SU-DHL-6 (cell line): ENCODE data around the gene ONECUT1.

Source experiments
- H2AFZ ChIP-seq: fragments of 200-600 bp; sonication (generic); 2 replicates; pipeline ENCODE4 v1.6.1; 2014; ENCODE audit warnings: low read depth, mild to moderate bottlenecking, moderate library complexity, mixed read lengths, antibody characterized with exemption, low read length; ENCODE audit not compliant: severe bottlenecking
- H3F3A ChIP-seq: fragments of 200-600 bp; shearing (Covaris generic); 2 replicates; pipeline ENCODE4 v1.6.0; 2016; ENCODE audit warnings: antibody characterized with exemption, mild to moderate bottlenecking; ENCODE audit not compliant: insufficient read depth
- H3K27ac ChIP-seq: fragments of 200-600 bp; sonication (generic); 2 replicates; pipeline ENCODE4 v1.5.1; 2016; ENCODE audit warnings: low read depth, mild to moderate bottlenecking, low read length, moderate library complexity, mixed read lengths
- H3K27me3 ChIP-seq: fragments of 200-600 bp; sonication (generic), shearing (Covaris generic); 2 replicates; pipeline ENCODE4 v1.6.0; 2014; ENCODE audit warnings: mild to moderate bottlenecking, low read length
- H3K36me3 ChIP-seq: fragments of 200-600 bp; sonication (generic); 2 replicates; pipeline ENCODE4 v1.6.1; 2014; ENCODE audit warnings: mild to moderate bottlenecking, low read length, mixed read lengths
- H3K4me2 ChIP-seq: fragments of 300-600, 200-600 bp; shearing (Covaris generic), sonication (generic); 2 replicates; pipeline ENCODE4 v1.6.0; 2014; ENCODE audit warnings: low read length, low read depth, mild to moderate bottlenecking; ENCODE audit not compliant: poor library complexity, severe bottlenecking
- H3K4me3 ChIP-seq: fragments of 200-600 bp; sonication (generic); 2 replicates; pipeline ENCODE4 v1.5.1; 2014; ENCODE audit warnings: antibody characterized with exemption, low read length, mild to moderate bottlenecking, mixed read lengths; ENCODE audit not compliant: insufficient read depth, poor library complexity, severe bottlenecking
- H3K79me2 ChIP-seq: fragments of 200-600 bp; sonication (generic); 2 replicates; pipeline ENCODE4 v1.6.1; 2014; ENCODE audit warnings: mild to moderate bottlenecking, low read length, moderate library complexity; ENCODE audit not compliant: insufficient read depth
- H3K9ac ChIP-seq: fragments of 200-600 bp; sonication (generic); 2 replicates; pipeline ENCODE4 v1.7.0; 2014; ENCODE audit warnings: mild to moderate bottlenecking, low read length
- H3K9me2 ChIP-seq: fragments of 200-600 bp; sonication (generic); replicated peaks from 2 replicates; pipeline ENCODE4 v1.6.1; 2014; ENCODE audit warnings: low read length; ENCODE audit not compliant: insufficient read depth
- H3K9me3 ChIP-seq: fragments of 200-600 bp; sonication (generic); 2 replicates; pipeline ENCODE4 v1.6.1; 2014; ENCODE audit warnings: low read length, mixed read lengths; ENCODE audit not compliant: insufficient read depth
- H4K20me1 ChIP-seq: fragments of 200-600 bp; sonication (generic); 2 replicates; pipeline ENCODE4 v1.6.1; 2014; ENCODE audit warnings: low read depth, mild to moderate bottlenecking, antibody characterized with exemption, low read length, moderate library complexity, mixed read lengths
- CTCF ChIP-seq: fragments of 200-600 bp; sonication (generic); IDR thresholded peaks from one replicate; pipeline ENCODE4 v1.5.1; 2017; ENCODE audit warnings: antibody characterized with exemption, mild to moderate bottlenecking, low read length, moderate library complexity; ENCODE audit not compliant: insufficient read depth, poor library complexity, severe bottlenecking
- EZH2phosphoT487 ChIP-seq: fragments of 200-600 bp; sonication (generic), shearing (Covaris generic); conservative IDR thresholded peaks from 2 replicates; pipeline ENCODE4 v1.6.1; 2018; ENCODE audit warnings: mild to moderate bottlenecking, antibody characterized with exemption, low read length, moderate library complexity, mixed read lengths

The ONECUT1 gene

GRCh38 chr15:52789008-52789600, 1.0 kb downstream of the ONECUT1 start:
- Histone ChIP-seq H3K4me3 (peak overlapping the region; percentile 59), H4K20me1 (no peaks in the 10 kb centered on the region), H3K79me2 (no peaks in the 10 kb centered on the region), H3K36me3 (no peaks in the 10 kb centered on the region), H3K9me2 (no peaks in the 10 kb centered on the region), H3K27me3 (no peaks in the 10 kb centered on the region), H2AFZ (no peak overlapping the region), H3K9ac (peak overlapping the region; percentile 64), H3K4me2 (peak overlapping the region; percentile 91), H3K9me3 (no peaks in the 10 kb centered on the region), H3F3A (no peaks in the 10 kb centered on the region), H3K27ac (no peak overlapping the region)
- no peak for TF ChIP-seq EZH2phosphoT487
- no peak for TF ChIP-seq CTCF

- Histone ChIP-seq H3K79me2 (no peaks in the 10 kb centered on the region), H3K27me3 (no peaks in the 10 kb centered on the region), H3K4me3 (no peak overlapping the region), H3K4me2 (no peak overlapping the region), H3K36me3 (no peaks in the 10 kb centered on the region), H2AFZ (no peak overlapping the region), H3K9me2 (no peaks in the 10 kb centered on the region), H4K20me1 (no peaks in the 10 kb centered on the region), H3K9ac (no peak overlapping the region), H3K9me3 (no peaks in the 10 kb centered on the region), H3F3A (no peaks in the 10 kb centered on the region), H3K27ac (no peak overlapping the region)
- no peak for TF ChIP-seq CTCF
- TF ChIP-seq EZH2phosphoT487, result no peak
Observed at GRCh38 chr15:52788099-52788986, 1.8 kb downstream of the ONECUT1 start.

- Histone ChIP-seq H3K27me3 (no peaks in the 10 kb centered on the region), H3K4me2 (no peak overlapping the region), H3F3A (no peaks in the 10 kb centered on the region), H3K36me3 (no peaks in the 10 kb centered on the region), H3K27ac (no peak overlapping the region), H3K79me2 (no peaks in the 10 kb centered on the region), H4K20me1 (no peaks in the 10 kb centered on the region), H3K9ac (no peak overlapping the region), H3K9me2 (no peaks in the 10 kb centered on the region), H2AFZ (no peak overlapping the region), H3K4me3 (no peak overlapping the region), H3K9me3 (no peaks in the 10 kb centered on the region)
- TF ChIP-seq EZH2phosphoT487, result no peak
- no peak for TF ChIP-seq CTCF
Observed at GRCh38 chr15:52787549-52788098, 2.5 kb downstream of the ONECUT1 start.
